Mesenteric fat pad (tissue), 1 donor: Measurements from ENCODE around the gene NT5C2. TPM values are rescaled to one million over a fixed set of nuclear protein-coding genes. Genes with fewer than 3 reads are reported as not detected.
A peak's percentile ranks its signal among the peaks of the same experiment; 100 is the strongest.
"Not testable (repeated sequence)": the region's sequence is repeated elsewhere in the genome, so short reads cannot be mapped to it uniquely, and the experiment has no call there.

Experiments used
- DNase-seq: peaks from one replicate; pipeline ENCODE4 v3.0.0-alpha.2; 2020; ENCODE audit warnings: low spot score
- long read RNA-seq: library from polyadenylated mRNA; unstranded; transcript quantifications from one replicate; pipeline ENCODE4 v2.0.0, GENCODE V29; 2020
- total RNA-seq: library from RNA; stranded (reverse); fragmentation: NEBNext Ultra II Directional; extraction: Animal tissue kit (Norgen Biotek cat#: 25700); gene quantifications from one replicate; pipeline ENCODE4 v1.2.1, GENCODE V29; 2021
- donor health status: DM: yes; HTN: yes; CAD: no.

NT5C2 gene
- total RNA-seq = 56.5 TPM
- long read RNA-seq, partial matches to known transcripts = 2 of 26 reads
- long read RNA-seq, other reads (novel, unspliced or antisense) = 18 of 26 reads

DNA sequence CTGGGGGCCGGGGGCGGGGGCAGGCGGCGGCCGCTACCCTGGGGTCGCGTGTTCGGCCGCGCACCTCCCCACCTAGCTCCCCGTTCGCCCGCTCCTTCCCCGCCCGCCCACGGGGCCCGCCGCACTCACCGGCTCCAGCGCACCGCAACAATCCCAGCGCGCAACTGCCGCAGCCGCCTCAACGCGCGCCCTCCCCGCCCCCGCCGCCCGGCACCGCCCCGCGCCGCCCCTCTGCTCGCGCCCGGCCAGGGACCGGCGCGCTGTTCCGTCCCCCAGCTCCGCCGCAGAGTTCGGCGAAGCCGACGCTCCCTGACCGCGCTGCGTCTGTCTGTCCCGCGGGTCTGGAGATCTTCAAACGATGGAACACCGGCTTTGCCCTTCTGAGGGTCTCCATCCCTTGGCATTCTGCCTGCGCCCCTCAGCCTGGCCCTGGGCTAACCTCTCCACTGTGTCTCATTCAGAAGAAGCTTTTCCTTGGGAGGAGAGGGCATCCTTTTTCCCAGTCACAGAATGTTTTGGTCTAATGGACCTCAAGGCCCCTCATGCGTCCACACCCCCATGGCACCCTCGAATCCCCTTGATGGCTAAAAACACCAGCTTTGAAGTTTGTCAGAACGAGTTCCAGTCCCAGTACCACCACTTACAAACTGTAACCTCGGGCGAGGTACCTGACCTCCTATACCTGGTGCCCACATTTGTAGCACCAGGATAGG is at the start of gene NT5C2:
TSS of gene NT5C2 (minus strand) at position 166 of the 713 bp plus-strand sequence. CDS start 18,314 bp downstream, outside the sequence.
- DNase-seq = peak; percentile 96

DNA sequence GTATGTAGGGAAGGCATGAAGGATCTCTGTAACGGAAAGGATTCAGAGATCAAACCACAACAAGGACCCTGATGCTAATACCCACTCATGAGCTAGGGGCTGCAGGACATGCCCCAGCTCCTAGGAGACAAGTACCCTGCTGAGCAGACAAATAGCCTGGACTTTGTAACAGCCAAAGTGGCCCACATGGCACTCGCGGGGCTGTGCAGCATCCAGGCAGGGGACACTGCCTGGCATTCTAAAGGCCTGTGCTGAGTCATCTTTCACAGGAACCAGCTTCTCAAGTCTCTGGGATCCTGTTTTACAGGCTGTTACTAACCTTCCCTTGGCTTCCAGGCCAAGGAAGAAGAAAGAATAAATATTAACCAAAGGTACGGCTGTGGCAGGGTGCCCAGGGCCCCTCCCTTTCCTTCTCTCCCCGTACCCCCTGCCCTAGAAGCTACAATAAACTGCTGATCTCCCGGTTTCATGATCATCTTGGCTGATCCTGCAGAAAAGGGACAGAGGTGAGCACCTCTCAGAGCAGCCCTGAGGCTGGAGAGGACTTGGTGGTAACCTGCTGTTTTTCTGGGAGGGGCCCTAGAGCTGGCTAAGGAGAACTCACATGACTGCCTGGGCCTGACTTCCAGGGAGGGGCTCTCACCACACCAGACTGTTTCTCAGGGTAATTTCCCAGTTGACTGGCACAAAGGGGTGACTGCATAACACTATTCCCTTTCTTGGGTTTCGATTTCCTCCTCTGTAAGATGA is 48.4 kb upstream of the NT5C2 start:
- no peak for DNase-seq

DNA sequence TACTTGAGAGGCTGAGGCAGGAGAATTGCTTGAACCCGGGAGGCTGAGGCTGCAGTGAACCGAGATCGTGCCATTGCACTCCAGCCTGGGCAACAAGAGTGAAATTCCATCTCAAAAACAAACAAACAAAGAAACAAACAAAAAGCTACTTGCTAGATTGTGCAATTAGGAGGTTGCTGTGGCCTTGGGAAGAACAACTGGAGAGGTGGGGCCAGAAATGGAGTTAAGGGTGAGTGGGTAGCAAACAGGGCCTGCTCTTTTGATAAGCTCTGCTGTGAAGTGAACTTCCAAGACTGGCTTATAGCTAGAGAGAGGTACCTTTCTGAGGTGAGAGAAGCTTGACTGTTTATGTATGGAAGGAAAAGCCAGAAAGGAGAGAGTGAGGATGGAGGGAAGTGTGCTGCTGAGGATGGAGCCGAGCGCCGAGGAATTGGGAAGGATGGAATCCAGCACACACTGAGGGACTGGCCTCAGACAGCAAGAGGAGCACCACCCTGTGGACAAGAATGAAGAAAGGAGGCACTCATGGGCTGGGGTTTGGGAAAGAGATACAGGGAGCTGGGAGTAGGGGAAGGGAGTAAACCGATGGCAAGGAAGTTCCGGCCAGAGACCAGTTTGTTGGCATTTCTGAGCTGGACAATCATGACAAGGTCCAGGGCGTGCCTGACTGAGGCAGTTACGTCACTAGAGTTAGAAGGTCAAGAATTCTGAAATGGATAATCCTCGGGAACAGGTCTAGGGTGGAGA is 45.6 kb upstream of the NT5C2 start:
- no peak for DNase-seq

DNA sequence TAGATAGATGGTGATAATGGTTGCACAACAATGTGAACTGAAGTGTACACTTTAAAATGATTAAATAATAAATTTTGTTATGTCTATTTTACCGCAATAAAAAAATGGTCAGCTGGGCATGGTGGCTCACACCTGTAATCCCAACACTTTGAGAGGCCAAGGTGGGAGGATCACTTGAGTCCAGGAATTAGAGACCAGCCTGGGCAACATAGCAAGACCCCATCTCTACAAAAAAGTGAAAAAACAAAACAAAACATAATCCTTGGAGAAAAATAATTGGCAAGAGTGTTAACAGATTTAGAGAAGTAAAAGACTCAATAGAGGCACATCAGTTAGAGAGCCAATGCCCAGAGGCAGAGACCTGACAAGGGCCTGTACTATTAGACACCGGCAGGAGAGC is 42.7 kb upstream of the NT5C2 start:
- DNase-seq = no peak

DNA sequence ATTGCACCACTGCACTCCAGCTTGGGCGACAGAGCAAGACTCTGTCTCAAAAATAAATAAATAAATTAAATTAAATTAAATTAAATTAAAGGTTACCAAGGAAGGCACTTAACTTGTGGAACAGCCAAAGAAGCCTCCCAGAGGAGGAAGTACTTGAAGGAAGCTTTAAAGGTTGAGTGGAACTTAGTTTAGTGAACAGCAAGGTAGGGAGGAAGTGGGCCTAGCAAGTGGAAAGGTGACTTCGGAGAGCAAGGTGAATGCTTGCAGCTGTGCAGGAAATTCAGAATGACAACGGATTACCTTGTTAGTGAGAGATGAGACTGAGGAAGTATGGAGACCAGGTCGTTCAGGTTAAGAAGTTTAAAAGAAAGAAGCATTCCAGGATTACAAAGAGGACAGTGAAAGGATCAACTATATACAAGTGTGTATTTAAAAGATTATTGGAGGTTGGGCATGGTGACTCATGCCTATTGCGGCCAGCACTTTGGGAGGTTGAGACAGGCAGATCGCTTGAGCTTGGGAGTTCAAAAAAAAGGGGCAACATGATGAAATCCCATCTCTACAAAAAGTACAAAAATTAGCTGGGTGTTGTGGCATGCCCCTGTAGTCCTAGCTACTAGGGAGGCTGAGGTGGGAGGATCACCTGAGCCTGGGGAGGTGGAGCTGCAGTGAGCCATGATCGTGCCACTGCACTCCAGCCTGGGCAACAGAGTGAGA is 39.9 kb upstream of the NT5C2 start:
- no peak for DNase-seq

DNA sequence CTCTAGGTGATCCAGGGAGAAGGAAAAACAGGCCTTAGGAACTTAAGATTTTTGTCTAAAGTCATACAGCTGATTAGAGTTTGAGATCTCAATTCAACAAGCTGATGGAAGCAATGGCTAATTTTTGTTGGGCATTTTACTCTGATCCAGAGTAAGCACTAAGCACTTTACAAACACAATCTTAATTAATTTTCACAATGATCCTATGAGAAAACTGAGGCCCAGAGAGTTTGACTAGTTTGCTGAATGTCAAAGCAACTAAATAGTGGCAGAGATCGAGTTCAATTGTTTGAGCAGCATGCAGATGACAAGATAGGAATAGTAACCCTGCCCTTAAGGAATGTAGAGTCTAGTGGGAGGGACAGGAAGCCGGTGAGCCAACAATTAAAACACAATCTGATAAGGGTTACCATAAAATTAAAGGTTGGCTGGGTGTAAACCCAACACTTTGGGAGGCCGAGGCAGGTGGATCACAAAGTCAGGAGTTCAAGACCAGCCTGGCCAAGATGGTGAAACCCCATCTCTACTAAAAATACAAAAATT is 39.1 kb upstream of the NT5C2 start:
- no peak for DNase-seq

DNA sequence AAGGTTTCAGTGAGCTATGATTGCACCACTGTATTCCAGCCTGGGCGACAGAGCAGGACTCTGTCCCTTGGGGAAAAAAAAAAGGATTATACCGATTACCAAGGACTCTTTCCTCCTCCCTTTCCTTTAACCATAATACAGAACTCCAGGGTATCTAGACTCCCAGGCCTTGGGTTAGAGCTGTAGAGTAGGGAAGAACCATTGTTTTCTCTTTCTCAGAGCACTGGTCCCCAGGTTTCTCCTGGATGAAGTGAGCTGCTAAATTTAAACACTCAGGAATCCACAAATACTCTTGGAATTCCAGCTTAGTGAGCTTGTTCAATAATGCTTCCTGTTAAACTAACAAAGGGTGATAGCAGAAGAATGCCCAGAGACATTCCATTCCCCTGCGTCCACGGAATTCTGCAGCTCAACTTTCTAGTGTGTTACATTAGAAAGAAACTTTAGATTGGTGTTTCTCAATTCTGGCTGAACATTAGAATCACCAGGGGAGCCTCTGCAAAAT is 38.0 kb upstream of the NT5C2 start:
- no peak for DNase-seq

DNA sequence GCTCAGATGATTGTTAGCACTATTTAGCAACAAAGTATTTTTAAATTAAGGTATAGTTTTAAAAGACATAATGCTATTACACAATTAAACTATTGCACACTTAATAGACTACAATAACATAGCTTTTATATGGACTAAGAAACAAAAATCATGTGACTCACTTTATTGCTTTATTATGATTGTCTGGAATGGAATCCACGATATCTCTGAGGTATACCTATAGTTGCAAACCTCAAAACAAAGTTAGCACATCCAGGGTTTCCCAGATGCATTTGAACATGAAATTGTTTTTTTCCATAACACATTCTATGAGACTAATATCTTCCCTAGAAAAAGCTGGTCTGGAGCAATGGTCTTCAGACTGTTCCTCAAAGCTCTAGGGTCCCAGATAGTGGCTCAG is 34.3 kb upstream of the NT5C2 start:
- no peak for DNase-seq

DNA sequence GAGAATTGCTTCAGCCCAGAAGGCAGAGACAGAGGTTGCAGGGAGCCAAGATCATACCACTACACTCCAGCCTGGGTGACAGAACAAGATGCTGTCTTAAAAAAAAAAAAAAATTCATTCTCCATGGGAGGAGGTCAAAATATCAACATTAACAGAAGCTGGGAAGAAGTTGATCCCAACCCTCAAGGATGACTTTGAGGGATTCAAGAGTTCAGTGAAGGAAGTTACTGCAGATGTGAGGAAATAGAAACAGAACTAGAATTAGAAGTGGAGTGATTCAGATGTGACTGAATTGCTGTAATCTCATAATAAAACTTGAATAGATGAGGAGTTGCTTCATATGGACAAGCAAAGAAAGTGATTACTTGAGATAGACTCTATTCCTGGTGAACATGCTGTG is 32.9 kb upstream of the NT5C2 start:
- DNase-seq = no peak

DNA sequence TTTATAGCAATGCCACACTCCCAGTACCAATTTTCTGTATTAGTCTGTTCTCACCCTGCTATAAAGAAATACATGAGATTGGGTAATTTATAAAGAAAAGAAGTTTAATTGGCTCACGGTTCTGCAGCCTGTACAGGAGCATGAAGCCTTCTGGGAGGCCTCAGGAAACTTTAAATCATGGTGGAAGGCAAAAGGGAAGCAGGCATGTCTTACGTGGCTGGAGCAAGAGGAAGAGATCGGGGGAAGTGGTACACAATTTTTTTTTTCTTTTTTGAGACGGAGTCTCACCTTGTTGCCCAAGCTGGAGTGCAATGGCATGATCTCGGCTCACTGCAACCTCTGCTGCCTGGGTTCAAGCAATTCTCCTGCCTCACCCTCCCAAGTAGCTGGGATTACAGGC is 31.6 kb upstream of the NT5C2 start:
- DNase-seq = not testable (repeated sequence)

DNA sequence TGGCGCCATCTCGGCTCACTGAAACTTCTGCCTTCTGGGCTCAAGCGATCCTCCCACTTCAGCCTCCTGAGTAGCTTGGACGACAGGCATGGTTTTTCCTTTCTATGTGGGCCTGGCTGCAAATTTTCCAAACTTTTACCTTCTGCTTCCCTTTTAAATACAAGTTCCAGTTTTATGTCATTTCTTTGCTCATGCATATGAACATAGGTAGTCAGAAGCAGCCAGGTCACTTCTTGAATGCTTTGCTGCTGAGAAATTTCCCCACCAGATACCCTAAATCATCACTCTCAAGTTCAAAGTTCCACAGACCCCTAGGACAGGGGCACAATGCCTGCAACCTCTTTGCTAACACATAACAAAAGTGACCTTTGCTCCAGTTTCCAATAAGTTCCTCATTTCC is 31.1 kb upstream of the NT5C2 start:
- no peak for DNase-seq

DNA sequence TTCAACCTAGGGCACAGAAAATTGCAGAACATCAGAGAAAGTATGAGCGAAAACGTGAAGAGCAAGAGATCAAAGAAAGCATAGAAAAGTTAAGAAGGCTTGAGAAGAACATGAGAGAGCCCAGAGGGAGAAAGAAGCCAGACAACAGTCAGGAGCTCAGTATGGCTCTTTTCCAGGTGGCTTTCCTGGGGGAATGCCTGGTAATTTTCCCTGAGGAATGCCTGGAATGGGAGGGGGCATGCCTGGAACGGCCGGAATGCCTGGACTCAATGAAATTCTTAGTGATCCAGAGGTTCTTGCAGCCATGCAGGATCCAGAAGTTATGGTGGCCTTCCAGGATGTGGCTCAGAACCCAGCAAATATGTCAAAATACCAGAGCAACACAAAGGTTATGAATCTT is 23.3 kb upstream of the NT5C2 start:
- DNase-seq = not testable (repeated sequence)

DNA sequence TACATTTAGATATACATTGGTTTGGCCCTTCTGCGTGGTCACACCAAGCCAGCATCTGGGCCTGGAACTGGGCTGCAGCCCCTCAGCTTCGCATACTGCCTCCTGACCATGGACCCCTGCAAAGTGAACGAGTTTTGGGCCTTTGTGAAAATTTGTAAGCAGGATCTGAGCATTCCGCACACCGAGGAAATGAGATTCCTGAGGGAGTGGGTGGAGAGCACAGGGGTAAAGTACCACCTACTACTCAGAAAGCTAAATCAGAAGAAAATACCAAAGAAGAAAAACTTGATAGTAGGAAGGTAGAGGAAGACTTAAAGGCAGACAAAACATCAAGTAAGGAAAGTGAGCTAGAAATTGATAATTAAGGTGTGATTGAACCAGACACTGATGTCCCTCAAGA is 22.5 kb upstream of the NT5C2 start:
- no peak for DNase-seq

DNA sequence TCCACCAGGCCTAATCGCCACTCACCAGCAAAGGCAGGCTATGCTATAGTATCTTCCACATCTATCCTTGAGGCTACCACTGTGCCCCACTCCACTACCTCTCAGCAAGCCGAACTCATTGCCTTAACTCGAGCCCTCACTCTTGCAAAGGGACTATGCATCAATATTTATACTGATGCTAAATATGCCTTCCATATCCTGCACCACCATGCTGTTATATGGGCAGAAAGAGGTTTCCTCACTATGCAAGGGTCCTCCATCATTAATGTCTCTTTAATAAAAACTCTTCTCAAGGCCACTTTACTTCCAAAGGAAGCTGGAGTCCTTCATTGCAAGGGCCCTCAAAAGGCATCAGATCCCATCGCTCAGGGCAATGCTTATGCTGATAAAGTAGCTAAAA is 17.2 kb upstream of the NT5C2 start:
- DNase-seq = not testable (repeated sequence)

DNA sequence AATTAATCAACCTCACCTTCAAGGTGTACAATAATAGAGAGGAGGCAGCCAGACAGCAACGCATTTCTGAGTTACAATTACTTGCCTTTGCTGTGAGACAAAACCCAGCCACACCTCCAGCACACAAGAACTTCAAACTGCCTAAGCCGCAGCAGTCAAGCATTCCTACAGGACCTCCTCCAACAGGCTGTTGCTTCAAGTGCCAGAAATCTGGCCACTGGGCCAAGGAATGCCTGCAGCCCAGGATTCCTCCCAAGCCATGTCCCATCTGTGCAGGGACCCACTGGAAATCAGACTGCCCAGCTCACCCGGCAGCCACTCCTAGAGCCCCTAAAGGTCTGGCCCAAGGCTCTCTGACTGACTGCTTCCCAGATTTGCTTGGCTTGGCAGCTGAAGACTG is 14.6 kb upstream of the NT5C2 start:
- DNase-seq = not testable (repeated sequence)

DNA sequence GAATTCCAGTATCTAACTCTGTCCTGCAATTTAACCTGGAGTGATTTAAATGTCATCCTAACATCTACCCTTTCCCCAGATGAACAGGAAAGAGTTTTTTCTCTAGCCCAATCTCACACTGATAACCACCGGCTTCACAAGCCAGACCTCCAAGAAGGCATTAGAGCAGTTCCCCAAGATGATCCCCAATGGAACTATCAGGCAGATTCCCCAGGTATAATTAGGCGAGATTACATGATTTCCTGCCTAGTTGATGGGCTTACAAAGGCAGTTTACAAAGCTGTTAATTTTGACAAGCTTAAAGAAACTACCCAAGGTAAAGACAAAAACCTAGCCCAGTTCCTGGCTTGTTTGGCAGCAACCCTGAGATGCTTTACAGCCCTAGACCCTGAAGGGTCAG is 14.1 kb upstream of the NT5C2 start:
- no peak for DNase-seq

DNA sequence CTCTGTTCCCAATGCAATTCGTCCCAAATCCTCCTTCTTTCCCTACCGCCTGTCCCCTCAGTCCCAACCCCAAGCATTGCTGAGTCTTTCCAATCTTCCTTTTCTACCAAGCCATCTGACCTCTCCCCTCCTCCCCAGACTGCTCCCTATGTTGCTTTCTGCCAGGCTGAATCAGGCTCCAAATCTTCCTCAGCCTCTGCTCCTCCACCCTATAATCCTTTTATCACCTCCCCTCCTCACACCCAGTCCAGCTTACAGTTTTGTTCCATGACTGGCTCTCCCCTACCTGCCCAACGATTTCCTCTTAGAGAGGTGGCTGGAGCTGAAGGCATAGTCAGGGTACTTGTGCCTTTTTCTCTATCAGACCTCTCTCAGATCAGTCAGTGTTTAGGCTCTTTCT is 13.6 kb upstream of the NT5C2 start:
- DNase-seq = not testable (repeated sequence)

DNA sequence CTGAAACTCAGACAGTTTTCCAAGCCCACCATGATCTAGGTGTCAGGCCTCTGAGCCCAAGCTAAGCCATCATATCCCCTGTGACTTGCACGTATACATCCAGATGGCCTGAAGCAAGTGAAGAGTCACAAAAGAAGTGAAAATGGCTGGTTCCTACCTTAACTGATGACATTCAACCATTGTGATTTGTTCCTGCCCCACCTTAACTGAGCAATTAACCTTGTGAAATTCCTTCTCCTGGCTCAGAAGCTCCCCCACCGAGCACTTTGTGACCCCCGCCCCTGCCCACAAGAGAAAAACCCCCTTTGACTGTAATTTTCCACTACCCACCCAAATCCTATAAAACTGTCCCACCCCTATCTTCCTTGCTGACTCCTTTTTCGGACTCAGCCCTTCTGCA is 12.3 kb upstream of the NT5C2 start:
- not testable (repeated sequence) for DNase-seq

DNA sequence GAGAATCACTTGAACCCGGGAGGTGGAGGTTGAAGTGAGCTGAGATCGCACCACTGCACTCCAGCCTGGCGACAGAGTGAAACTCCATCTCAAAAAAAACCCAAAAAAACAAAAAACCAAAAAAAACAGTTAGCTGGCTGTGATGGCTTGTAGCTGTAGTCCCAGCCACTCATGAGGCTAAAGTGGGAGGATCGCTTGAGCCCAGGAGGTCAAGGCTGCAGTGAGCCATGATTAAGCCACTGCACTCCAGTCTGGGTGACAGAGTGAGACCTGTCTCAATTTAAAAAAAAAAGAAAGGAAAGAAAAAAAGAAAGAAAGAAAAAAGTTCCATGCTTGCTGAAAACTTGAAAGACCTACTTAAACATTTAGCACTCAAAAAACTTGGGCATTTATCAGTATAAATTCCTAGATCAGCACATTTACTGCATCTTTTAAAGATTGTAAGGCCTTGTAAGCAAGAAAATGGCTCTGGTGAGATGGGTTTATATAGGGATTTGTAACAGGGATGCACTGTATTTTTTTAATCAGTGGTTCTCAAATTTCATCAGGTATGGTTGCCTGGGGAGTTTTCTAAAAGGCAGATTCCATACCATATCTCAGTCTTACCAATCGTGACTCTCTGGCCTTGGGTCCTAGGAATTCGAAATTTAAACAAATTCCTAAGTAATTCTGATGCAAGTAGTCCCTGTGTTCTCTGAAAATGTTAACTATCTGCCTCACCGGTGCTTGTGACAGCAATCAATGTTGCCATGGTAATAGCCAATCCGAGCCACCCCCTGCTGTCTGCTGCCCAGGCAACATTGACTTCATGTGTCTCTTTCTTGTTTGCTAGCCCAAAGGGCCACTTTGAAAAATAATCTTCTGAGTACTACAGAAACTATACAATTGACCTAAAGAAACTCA is 11.5 kb upstream of the NT5C2 start:
- no peak for DNase-seq

DNA sequence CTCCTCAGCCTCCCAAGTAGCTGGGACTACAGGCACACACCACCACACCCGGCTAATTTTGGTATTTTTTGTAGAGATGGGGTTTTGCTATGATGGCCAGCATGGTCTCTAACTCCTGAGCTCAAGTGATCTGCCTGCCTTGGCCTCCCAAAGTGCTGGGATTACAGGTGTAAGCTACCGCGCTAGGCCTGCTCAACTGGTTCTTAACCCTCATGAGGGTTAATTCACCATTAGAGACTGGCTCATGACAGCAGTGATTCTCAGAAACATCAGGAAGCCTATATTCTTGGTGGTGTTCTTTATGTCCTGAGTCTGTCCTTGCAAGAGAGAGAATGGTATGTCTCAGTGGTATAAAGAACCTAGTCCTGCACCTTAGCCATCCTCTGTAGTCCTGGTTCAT is 10.4 kb upstream of the NT5C2 start:
- DNase-seq = no peak
